GM19452 (cell line): ENCODE results near the gene TAS1R1.

Source experiments
- ATAC-seq: cut with Tn5 transposase; IDR thresholded peaks from one replicate; pipeline ENCODE4 v1.9.1; 2021; ENCODE audit not compliant: unreplicated experiment

Gene TAS1R1

DNA sequence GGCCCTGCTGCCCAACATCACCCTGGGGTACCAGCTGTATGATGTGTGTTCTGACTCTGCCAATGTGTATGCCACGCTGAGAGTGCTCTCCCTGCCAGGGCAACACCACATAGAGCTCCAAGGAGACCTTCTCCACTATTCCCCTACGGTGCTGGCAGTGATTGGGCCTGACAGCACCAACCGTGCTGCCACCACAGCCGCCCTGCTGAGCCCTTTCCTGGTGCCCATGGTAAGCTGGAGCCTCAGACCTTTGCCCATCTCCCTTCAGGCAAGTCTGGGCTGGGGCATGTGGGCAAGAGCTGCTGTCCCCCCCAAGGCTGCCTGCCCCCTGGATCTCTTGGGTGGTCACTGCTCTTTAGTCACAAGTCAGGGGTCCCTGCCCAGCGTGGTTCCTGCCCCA, 15.9 kb downstream of the TAS1R1 start:
- ATAC-seq = no peak

DNA sequence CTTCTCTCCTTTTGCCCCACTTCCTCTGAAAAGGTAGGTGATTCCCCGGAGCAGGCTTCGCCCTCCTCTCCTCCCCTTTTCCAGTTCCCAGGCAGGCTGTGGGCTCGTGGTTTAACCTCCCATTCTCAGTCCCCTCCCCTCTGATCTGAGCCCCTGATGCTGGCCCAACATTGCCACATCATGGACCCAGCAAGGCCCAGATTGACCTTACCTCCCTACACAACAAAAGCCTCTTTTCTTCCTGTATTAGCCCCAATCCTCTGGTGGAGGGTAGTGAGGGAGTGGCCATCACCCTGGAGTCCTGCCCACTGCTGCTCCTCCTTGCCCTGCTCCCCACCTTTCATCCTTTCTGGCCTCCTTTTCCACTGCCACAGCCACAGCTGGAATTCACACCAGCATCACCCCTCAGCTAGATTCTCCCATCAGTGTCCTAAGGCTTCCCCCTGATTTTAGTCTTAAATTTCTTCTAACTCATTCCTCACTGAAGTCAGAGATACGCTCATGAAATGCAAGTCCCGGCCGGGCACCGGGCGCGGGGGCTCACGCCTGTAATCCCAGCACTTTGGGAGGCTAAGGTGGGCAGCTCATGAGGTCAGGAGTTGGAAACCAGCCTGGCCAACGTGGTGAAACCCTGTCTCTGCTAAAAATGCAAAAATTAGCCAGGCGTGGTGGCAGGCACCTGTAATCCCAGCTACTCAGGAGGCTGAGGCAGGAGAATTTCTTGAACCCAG, 17.7 kb downstream of the TAS1R1 start:
- no peak for ATAC-seq

- no peak for ATAC-seq
Observed at GRCh38 chr1:6574025-6574620, 19.0 kb downstream of the TAS1R1 start.

DNA sequence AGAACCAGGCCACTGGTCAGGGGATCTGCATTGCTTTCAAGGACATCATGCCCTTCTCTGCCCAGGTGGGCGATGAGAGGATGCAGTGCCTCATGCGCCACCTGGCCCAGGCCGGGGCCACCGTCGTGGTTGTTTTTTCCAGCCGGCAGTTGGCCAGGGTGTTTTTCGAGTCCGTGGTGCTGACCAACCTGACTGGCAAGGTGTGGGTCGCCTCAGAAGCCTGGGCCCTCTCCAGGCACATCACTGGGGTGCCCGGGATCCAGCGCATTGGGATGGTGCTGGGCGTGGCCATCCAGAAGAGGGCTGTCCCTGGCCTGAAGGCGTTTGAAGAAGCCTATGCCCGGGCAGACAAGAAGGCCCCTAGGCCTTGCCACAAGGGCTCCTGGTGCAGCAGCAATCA, 19.7 kb downstream of the TAS1R1 start:
- ATAC-seq = no peak

- ATAC-seq = no peak
Observed at GRCh38 chr1:6577831-6578525, 22.9 kb downstream of the TAS1R1 start.

- no peak for ATAC-seq
Observed at GRCh38 chr1:6578624-6579373, 23.7 kb downstream of the TAS1R1 start.

DNA sequence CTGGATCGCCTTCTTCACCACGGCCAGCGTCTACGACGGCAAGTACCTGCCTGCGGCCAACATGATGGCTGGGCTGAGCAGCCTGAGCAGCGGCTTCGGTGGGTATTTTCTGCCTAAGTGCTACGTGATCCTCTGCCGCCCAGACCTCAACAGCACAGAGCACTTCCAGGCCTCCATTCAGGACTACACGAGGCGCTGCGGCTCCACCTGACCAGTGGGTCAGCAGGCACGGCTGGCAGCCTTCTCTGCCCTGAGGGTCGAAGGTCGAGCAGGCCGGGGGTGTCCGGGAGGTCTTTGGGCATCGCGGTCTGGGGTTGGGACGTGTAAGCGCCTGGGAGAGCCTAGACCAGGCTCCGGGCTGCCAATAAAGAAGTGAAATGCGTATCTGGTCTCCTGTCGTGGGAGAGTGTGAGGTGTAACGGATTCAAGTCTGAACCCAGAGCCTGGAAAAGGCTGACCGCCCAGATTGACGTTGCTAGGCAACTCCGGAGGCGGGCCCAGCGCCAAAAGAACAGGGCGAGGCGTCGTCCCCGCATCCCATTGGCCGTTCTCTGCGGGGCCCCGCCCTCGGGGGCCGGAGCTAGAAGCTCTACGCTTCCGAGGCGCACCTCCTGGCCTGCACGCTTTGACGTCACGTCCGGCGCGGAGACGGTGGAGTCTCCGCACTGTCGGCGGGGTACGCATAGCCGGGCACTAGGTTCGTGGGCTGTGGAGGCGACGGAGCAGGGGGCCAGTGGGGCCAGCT, 24.4 kb downstream of the TAS1R1 start, which contains the start of gene ZBTB48:
Gene ZBTB48 (plus strand): TSS at position 621 of the 745 bp plus-strand sequence. CDS start 616 bp downstream, outside the sequence.
- peak; percentile 96 for ATAC-seq

DNA sequence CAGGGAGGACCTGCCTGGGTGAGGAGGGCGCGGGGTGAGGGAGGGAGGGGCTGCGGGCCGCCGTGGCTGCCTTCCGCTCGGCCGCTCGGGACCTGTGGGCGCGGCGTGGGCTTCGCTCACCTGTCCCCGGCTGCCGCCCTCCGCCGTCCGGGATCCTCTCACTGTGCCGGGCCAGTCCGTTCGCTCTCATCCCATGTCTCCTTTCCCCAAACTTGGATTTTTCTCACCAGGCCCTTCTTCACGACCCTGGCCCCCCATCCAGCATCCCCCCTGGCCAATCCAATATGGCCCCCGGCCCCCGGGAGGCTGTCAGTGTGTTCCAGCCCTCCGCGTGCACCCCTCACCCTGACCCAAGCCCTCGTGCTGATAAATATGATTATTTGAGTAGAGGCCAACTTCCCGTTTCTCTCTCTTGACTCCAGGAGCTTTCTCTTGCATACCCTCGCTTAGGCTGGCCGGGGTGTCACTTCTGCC, 25.0 kb downstream of the TAS1R1 start:
- peak; percentile 30 for ATAC-seq

- ATAC-seq = no peak
Observed at GRCh38 chr1:6580593-6581409, 25.7 kb downstream of the TAS1R1 start.

DNA sequence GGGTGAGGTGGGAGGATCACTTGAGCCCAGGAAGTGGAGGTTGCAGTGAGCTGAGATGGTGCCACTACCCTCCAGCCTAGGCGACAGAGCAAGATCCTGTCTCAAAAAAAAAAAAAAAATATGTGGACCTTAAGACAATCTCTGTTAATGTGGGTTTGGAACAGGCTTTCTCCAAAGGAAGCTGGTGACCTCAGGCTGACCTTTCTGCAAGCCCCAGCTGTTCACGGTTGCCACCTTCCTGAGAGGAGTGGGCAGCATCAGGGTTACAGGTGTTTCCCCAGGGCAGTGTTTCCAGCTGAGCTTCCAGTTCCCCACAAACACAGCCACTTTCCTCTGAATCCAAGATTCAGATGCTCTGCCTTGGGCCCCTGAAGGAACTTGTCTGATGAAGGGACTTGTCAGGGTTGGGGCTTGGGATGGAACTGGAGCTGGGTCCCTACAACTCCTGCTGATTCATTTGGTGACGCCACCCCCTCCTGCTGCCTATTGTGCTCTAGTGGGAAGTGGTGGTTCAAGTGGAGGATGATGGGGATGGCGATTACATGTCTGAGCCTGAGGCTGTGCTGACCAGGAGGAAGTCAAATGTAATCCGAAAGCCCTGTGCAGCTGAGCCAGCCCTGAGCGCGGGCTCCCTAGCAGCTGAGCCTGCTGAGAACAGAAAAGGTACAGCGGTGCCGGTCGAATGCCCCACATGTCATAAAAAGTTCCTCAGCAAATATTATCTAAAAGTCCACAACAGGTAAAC, 26.6 kb downstream of the TAS1R1 start:
- ATAC-seq = no peak

DNA sequence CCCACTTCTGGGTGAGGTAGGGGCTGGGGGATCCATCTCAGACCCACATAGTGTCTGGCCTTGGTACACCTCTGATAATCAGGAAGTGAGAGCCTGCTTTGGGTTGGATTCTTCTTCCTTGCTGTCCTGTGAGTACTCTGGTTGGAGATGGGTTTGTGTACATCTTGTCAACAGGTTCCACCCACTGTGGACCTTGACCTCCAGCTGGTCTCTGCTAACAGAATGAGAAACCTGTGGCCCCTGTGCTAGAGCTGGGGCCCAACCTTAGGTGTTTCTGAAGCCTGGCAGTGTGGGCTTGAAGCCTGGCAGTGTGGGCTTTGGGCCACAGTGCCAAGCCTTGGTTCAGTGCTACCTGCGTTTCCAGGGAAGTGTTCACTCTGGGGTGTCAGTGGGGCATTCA, 27.3 kb downstream of the TAS1R1 start:
- no peak for ATAC-seq

- ATAC-seq = no peak
Observed at GRCh38 chr1:6584126-6585080, 29.3 kb downstream of the TAS1R1 start.

GRCh38 chr1:6585081-6585722, 30.1 kb downstream of the TAS1R1 start:
- ATAC-seq = no peak

DNA sequence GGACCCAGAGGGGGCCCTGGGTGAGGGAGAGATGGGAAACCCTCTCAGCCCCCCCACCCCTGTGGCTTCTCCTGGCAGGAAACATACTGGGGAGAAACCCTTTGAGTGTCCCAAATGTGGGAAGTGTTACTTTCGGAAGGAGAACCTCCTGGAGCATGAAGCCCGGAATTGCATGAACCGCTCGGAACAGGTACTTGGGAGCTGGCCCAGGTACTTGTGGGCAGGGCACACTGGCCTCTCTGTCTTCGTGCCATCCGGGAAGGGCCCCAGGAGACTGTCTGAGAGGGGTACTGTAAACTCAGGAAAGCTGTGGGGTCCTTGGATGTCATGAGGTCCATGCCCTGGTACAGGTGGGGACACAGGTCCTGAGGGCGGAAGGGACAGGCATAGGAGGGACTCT, 30.7 kb downstream of the TAS1R1 start:
- ATAC-seq = no peak

GRCh38 chr1:6586404-6586816, 31.3 kb downstream of the TAS1R1 start:
- no peak for ATAC-seq

GRCh38 chr1:6587261-6588005, 32.3 kb downstream of the TAS1R1 start:
- ATAC-seq = no peak
